Measurements from ENCODE around the gene NELFB. TPM values are rescaled to one million over a fixed set of nuclear protein-coding genes. Genes with fewer than 3 reads are reported as not detected.
A peak's percentile ranks its signal among the peaks of the same experiment; 100 is the strongest.

Gene NELFB
- 17.8 and 42.7 TPM in 2 replicates for total RNA-seq (2014; rRNA removed; shearing (Covaris generic); ENCODE audit: low replicate concordance)

- Histone ChIP-seq H3K27ac (ENCODE audit: low read length) (peak within 1 kb of the TSS; percentile 54), H2AFZ (ENCODE audit: low read length) (no peak within 1 kb of the TSS; the same call in 1 of the 2 replicates), H3K9me3 (ENCODE audit: low read length) (no peaks in the 10 kb centered on the region), H4K20me1 (ENCODE audit: insufficient read depth, low read depth, low read length) (peaks cover 14% of the 10 kb centered on the region; the same call in 1 of the 2 replicates), H3K4me2 (ENCODE audit: low read depth, low read length, poor library complexity, severe bottlenecking) (peak within 1 kb of the TSS; percentile 92), H3K4me1 (ENCODE audit: low read length) (peaks cover 50% of the 10 kb centered on the region), H3K9me2 (replicated peaks; ENCODE audit: insufficient read depth, low read length) (no peaks in the 10 kb centered on the region), H3K36me3 (ENCODE audit: insufficient read depth, low read length) (peaks cover 16% of the 10 kb centered on the region), H3K4me3 (ENCODE audit: low read length) (peak within 1 kb of the TSS; percentile 99), H3K27me3 (ENCODE audit: low read length) (no peaks in the 10 kb centered on the region), H3K9ac (ENCODE audit: low read length) (peak within 1 kb of the TSS; percentile 95), H3K79me2 (ENCODE audit: low read length) (peaks cover 19% of the 10 kb centered on the region)
- DNase-seq, result peak; percentile 97
Observed at GRCh38 chr9:137254624-137255447, at the start of gene NELFB. NELFB (plus strand) TSS chr9:137255327.

- H3K36me3 ChIP-seq (ENCODE audit: insufficient read depth, low read length), result peaks cover 6% of the 10 kb centered on the region; the same call in 1 of the 2 replicates
- no peaks in the 10 kb centered on the region for H3K9me3 ChIP-seq (ENCODE audit: low read length)
- 0 out of 2 replicates have a peak, but pooled peaks cover 5% of the 10 kb centered on the region for H4K20me1 ChIP-seq (ENCODE audit: insufficient read depth, low read depth, low read length)
- H3K4me1 ChIP-seq (ENCODE audit: low read length), result peaks cover 43% of the 10 kb centered on the region
- H3K9me2 ChIP-seq (replicated peaks; ENCODE audit: insufficient read depth, low read length), result no peaks in the 10 kb centered on the region
- H2AFZ ChIP-seq (ENCODE audit: low read length), result no peak overlapping the region
- H3K27me3 ChIP-seq (ENCODE audit: low read length), result no peaks in the 10 kb centered on the region
- no peak for DNase-seq
- peak overlapping the region; percentile 98 for H3K4me2 ChIP-seq (ENCODE audit: low read depth, low read length, poor library complexity, severe bottlenecking)
- H3K4me3 ChIP-seq (ENCODE audit: low read length), result peak overlapping the region; percentile 99
- H3K79me2 ChIP-seq (ENCODE audit: low read length), result peaks cover 56% of the 10 kb centered on the region
- peak overlapping the region; percentile 100 for H3K9ac ChIP-seq (ENCODE audit: low read length)
- H3K27ac ChIP-seq (ENCODE audit: low read length), result peak overlapping the region; percentile 62; the same call in 1 of the 2 replicates
Observed at GRCh38 chr9:137206602-137207001, 48.5 kb upstream of the NELFB start.

- Histone ChIP-seq H3K9me2 (replicated peaks; ENCODE audit: insufficient read depth, low read length) (no peaks in the 10 kb centered on the region), H3K4me2 (ENCODE audit: low read depth, low read length, poor library complexity, severe bottlenecking) (no peak overlapping the region), H3K27ac (ENCODE audit: low read length) (no peak overlapping the region), H3K4me3 (ENCODE audit: low read length) (no peak overlapping the region), H3K36me3 (ENCODE audit: insufficient read depth, low read length) (peaks cover 6% of the 10 kb centered on the region; the same call in 1 of the 2 replicates), H3K4me1 (ENCODE audit: low read length) (peaks cover 8% of the 10 kb centered on the region), H2AFZ (ENCODE audit: low read length) (no peak overlapping the region), H3K27me3 (ENCODE audit: low read length) (no peaks in the 10 kb centered on the region), H3K9ac (ENCODE audit: low read length) (no peak overlapping the region), H4K20me1 (ENCODE audit: insufficient read depth, low read depth, low read length) (no peaks in the 10 kb centered on the region), H3K79me2 (ENCODE audit: low read length) (peaks cover 13% of the 10 kb centered on the region), H3K9me3 (ENCODE audit: low read length) (no peaks in the 10 kb centered on the region)
- DNase-seq, result no peak
Observed at GRCh38 chr9:137211532-137211931, 43.6 kb upstream of the NELFB start.

GRCh38 chr9:137212520-137212919, 42.6 kb upstream of the NELFB start:
- no peaks in the 10 kb centered on the region for H3K9me3 ChIP-seq (ENCODE audit: low read length)
- no peak overlapping the region for H3K27ac ChIP-seq (ENCODE audit: low read length)
- no peak overlapping the region for H3K4me2 ChIP-seq (ENCODE audit: low read depth, low read length, poor library complexity, severe bottlenecking)
- H3K27me3 ChIP-seq (ENCODE audit: low read length), result no peaks in the 10 kb centered on the region
- H3K9me2 ChIP-seq (replicated peaks; ENCODE audit: insufficient read depth, low read length), result no peaks in the 10 kb centered on the region
- H3K4me3 ChIP-seq (ENCODE audit: low read length), result no peak overlapping the region
- H2AFZ ChIP-seq (ENCODE audit: low read length), result no peak overlapping the region
- H3K36me3 ChIP-seq (ENCODE audit: insufficient read depth, low read length), result 0 out of 2 replicates have a peak, but pooled peaks cover under 1% of the 10 kb centered on the region
- H3K79me2 ChIP-seq (ENCODE audit: low read length), result peaks cover 3% of the 10 kb centered on the region
- DNase-seq, result no peak
- no peaks in the 10 kb centered on the region for H3K4me1 ChIP-seq (ENCODE audit: low read length)
- no peak overlapping the region for H3K9ac ChIP-seq (ENCODE audit: low read length)
- H4K20me1 ChIP-seq (ENCODE audit: insufficient read depth, low read depth, low read length), result no peaks in the 10 kb centered on the region

GRCh38 chr9:137213160-137214060, 41.7 kb upstream of the NELFB start:
- Histone ChIP-seq H3K9me2 (replicated peaks; ENCODE audit: insufficient read depth, low read length) (no peaks in the 10 kb centered on the region), H3K27me3 (ENCODE audit: low read length) (no peaks in the 10 kb centered on the region), H3K4me1 (ENCODE audit: low read length) (no peaks in the 10 kb centered on the region), H3K79me2 (ENCODE audit: low read length) (no peaks in the 10 kb centered on the region), H4K20me1 (ENCODE audit: insufficient read depth, low read depth, low read length) (no peaks in the 10 kb centered on the region), H2AFZ (ENCODE audit: low read length) (no peak overlapping the region), H3K4me2 (ENCODE audit: low read depth, low read length, poor library complexity, severe bottlenecking) (no peak overlapping the region), H3K9ac (ENCODE audit: low read length) (no peak overlapping the region), H3K27ac (ENCODE audit: low read length) (no peak overlapping the region), H3K36me3 (ENCODE audit: insufficient read depth, low read length) (no peaks in the 10 kb centered on the region), H3K9me3 (ENCODE audit: low read length) (no peaks in the 10 kb centered on the region), H3K4me3 (ENCODE audit: low read length) (no peak overlapping the region)
- DNase-seq, result no peak

- Histone ChIP-seq H3K9ac (ENCODE audit: low read length) (no peak overlapping the region), H4K20me1 (ENCODE audit: insufficient read depth, low read depth, low read length) (no peaks in the 10 kb centered on the region), H3K9me2 (replicated peaks; ENCODE audit: insufficient read depth, low read length) (no peaks in the 10 kb centered on the region), H3K4me1 (ENCODE audit: low read length) (no peaks in the 10 kb centered on the region), H2AFZ (ENCODE audit: low read length) (no peak overlapping the region), H3K4me3 (ENCODE audit: low read length) (no peak overlapping the region), H3K27me3 (ENCODE audit: low read length) (no peaks in the 10 kb centered on the region), H3K27ac (ENCODE audit: low read length) (no peak overlapping the region), H3K4me2 (ENCODE audit: low read depth, low read length, poor library complexity, severe bottlenecking) (no peak overlapping the region), H3K36me3 (ENCODE audit: insufficient read depth, low read length) (no peaks in the 10 kb centered on the region), H3K9me3 (ENCODE audit: low read length) (no peaks in the 10 kb centered on the region), H3K79me2 (ENCODE audit: low read length) (no peaks in the 10 kb centered on the region)
- DNase-seq, result no peak
Observed at GRCh38 chr9:137214620-137215019, 40.5 kb upstream of the NELFB start.

GRCh38 chr9:137215196-137215986, 39.7 kb upstream of the NELFB start:
- Histone ChIP-seq H3K9me2 (replicated peaks; ENCODE audit: insufficient read depth, low read length) (no peaks in the 10 kb centered on the region), H3K9me3 (ENCODE audit: low read length) (no peaks in the 10 kb centered on the region), H2AFZ (ENCODE audit: low read length) (no peak overlapping the region), H3K36me3 (ENCODE audit: insufficient read depth, low read length) (no peaks in the 10 kb centered on the region), H3K4me3 (ENCODE audit: low read length) (no peak overlapping the region), H3K79me2 (ENCODE audit: low read length) (no peaks in the 10 kb centered on the region), H3K9ac (ENCODE audit: low read length) (no peak overlapping the region), H3K27ac (ENCODE audit: low read length) (no peak overlapping the region), H3K27me3 (ENCODE audit: low read length) (no peaks in the 10 kb centered on the region), H3K4me2 (ENCODE audit: low read depth, low read length, poor library complexity, severe bottlenecking) (no peak overlapping the region), H3K4me1 (ENCODE audit: low read length) (no peaks in the 10 kb centered on the region), H4K20me1 (ENCODE audit: insufficient read depth, low read depth, low read length) (no peaks in the 10 kb centered on the region)
- DNase-seq, result no peak

Data from Karpas-422 (cell line).